ENCODE data around the gene AUTS2. TPM values are rescaled to one million over a fixed set of nuclear protein-coding genes. Genes with fewer than 3 reads are reported as not detected.

AUTS2 gene
- total and polyA plus RNA-seq, 9 of the 15 experiments (the other 6 are each of a cell fraction or from before 2014, with no cell fraction given): 0.58 TPM; not detected in 8

DNA sequence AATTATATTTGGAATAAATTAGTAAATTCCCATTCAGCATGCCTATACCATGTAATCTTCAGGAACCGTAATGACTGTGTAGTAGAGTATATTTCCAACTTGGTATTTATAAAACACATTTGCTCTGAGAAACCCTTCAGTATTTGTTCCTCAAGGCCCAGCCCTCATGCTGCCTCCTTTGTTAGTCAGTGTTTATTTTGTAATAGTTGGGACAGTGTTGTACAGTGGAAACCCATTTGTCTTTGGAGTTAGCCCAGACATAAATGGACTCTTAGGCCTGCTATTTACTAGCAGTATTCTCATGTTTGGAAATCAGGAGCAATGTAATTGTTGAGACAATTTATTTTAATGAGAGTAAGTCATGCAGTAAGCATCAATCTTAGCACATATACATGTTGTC, 686.9 kb downstream of the AUTS2 start (continued):
- no peak for TF ChIP-seq CUX1 (CRISPR knock-in tag; IDR thresholded peaks at IDR 0.05)
- no peak for TF ChIP-seq MAFG (tag; conservative IDR thresholded peaks at IDR 0.05)
- no peak for TF ChIP-seq CREBBP (IDR thresholded peaks at IDR 0.05; ENCODE audit: low read depth, low read length)
- TF ChIP-seq HDAC1 (IDR thresholded peaks at IDR 0.05): no peak
- TF ChIP-seq ZNF224 (CRISPR knock-in tag; IDR thresholded peaks at IDR 0.05): no peak
- TF ChIP-seq, protein P1, sequence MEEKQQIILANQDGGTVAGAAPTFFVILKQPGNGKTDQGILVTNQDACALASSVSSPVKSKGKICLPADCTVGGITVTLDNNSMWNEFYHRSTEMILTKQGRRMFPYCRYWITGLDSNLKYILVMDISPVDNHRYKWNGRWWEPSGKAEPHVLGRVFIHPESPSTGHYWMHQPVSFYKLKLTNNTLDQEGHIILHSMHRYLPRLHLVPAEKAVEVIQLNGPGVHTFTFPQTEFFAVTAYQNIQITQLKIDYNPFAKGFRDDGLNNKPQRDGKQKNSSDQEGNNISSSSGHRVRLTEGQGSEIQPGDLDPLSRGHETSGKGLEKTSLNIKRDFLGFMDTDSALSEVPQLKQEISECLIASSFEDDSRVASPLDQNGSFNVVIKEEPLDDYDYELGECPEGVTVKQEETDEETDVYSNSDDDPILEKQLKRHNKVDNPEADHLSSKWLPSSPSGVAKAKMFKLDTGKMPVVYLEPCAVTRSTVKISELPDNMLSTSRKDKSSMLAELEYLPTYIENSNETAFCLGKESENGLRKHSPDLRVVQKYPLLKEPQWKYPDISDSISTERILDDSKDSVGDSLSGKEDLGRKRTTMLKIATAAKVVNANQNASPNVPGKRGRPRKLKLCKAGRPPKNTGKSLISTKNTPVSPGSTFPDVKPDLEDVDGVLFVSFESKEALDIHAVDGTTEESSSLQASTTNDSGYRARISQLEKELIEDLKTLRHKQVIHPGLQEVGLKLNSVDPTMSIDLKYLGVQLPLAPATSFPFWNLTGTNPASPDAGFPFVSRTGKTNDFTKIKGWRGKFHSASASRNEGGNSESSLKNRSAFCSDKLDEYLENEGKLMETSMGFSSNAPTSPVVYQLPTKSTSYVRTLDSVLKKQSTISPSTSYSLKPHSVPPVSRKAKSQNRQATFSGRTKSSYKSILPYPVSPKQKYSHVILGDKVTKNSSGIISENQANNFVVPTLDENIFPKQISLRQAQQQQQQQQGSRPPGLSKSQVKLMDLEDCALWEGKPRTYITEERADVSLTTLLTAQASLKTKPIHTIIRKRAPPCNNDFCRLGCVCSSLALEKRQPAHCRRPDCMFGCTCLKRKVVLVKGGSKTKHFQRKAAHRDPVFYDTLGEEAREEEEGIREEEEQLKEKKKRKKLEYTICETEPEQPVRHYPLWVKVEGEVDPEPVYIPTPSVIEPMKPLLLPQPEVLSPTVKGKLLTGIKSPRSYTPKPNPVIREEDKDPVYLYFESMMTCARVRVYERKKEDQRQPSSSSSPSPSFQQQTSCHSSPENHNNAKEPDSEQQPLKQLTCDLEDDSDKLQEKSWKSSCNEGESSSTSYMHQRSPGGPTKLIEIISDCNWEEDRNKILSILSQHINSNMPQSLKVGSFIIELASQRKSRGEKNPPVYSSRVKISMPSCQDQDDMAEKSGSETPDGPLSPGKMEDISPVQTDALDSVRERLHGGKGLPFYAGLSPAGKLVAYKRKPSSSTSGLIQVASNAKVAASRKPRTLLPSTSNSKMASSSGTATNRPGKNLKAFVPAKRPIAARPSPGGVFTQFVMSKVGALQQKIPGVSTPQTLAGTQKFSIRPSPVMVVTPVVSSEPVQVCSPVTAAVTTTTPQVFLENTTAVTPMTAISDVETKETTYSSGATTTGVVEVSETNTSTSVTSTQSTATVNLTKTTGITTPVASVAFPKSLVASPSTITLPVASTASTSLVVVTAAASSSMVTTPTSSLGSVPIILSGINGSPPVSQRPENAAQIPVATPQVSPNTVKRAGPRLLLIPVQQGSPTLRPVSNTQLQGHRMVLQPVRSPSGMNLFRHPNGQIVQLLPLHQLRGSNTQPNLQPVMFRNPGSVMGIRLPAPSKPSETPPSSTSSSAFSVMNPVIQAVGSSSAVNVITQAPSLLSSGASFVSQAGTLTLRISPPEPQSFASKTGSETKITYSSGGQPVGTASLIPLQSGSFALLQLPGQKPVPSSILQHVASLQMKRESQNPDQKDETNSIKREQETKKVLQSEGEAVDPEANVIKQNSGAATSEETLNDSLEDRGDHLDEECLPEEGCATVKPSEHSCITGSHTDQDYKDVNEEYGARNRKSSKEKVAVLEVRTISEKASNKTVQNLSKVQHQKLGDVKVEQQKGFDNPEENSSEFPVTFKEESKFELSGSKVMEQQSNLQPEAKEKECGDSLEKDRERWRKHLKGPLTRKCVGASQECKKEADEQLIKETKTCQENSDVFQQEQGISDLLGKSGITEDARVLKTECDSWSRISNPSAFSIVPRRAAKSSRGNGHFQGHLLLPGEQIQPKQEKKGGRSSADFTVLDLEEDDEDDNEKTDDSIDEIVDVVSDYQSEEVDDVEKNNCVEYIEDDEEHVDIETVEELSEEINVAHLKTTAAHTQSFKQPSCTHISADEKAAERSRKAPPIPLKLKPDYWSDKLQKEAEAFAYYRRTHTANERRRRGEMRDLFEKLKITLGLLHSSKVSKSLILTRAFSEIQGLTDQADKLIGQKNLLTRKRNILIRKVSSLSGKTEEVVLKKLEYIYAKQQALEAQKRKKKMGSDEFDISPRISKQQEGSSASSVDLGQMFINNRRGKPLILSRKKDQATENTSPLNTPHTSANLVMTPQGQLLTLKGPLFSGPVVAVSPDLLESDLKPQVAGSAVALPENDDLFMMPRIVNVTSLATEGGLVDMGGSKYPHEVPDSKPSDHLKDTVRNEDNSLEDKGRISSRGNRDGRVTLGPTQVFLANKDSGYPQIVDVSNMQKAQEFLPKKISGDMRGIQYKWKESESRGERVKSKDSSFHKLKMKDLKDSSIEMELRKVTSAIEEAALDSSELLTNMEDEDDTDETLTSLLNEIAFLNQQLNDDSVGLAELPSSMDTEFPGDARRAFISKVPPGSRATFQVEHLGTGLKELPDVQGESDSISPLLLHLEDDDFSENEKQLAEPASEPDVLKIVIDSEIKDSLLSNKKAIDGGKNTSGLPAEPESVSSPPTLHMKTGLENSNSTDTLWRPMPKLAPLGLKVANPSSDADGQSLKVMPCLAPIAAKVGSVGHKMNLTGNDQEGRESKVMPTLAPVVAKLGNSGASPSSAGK (IDR thresholded peaks at IDR 0.05): no peak
- TF ChIP-seq, protein P2, sequence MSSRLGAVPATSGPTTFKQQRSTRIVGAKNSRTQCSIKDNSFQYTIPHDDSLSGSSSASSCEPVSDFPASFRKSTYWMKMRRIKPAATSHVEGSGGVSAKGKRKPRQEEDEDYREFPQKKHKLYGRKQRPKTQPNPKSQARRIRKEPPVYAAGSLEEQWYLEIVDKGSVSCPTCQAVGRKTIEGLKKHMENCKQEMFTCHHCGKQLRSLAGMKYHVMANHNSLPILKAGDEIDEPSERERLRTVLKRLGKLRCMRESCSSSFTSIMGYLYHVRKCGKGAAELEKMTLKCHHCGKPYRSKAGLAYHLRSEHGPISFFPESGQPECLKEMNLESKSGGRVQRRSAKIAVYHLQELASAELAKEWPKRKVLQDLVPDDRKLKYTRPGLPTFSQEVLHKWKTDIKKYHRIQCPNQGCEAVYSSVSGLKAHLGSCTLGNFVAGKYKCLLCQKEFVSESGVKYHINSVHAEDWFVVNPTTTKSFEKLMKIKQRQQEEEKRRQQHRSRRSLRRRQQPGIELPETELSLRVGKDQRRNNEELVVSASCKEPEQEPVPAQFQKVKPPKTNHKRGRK (tag; IDR thresholded peaks at IDR 0.05): no peak
- TF ChIP-seq MXD1 (CRISPR knock-in tag; IDR thresholded peaks at IDR 0.05; ENCODE audit: borderline replicate concordance, poor library complexity, severe bottlenecking): no peak
- TF ChIP-seq EZH2 (IDR thresholded peaks at IDR 0.05; ENCODE audit: borderline replicate concordance, low read depth, low read length): no peak
